ENCODE data around the gene NXT2.
A peak's percentile ranks its signal among the peaks of the same experiment; 100 is the strongest.

The NXT2 gene

DNA sequence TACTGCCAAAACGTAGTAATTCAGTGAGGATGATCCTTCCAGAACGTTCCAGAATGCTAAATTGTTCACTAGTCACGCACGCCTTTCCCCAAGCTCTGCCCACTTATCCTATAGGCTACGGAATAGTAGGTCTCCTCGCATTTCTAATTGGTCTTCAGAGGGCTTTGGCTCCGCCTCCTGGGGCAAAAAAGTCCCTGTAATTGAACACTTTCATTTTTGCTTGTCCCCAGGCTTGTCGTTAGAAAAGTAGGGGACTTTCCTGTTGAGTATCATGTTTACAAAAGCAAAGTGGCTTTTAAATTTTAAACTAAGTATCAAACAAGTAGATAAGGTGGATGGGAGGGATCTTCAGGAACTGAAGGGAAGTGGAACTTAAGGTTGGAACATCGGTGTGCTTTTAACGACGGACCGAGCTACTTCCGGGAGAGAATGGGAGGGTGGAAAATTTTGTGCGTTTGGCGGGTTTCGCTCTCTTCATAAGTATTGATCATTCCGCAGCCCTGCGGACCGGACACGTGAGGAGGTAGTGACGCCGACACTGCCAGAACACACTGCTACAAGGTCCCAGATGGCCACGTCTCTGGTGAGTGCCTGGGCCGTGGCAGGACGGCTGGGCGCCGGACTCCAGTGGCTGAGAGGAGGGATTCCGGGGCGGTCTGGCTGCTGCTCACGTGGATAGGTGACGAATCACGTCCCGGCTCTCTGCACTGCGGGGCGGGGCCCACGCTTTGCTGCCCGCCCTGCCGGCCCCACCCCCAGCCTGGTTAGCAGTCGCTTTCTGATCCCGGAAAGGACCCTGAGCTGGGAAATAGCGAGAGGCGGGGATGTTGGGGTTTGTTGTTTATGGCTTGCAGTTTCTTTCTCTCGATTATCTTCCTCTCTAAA is at the start of gene NXT2:
NXT2 (plus strand) TSS at position 406 of the 885 bp plus-strand sequence; CDS start at position 569, 163 bp downstream.
- TF ChIP-seq CTCF (IDR thresholded peaks at IDR 0.05; ENCODE audit: extremely low read depth, missing control alignments): no peak
- DNase-seq (ENCODE audit: low spot score): peak; percentile 85

DNA sequence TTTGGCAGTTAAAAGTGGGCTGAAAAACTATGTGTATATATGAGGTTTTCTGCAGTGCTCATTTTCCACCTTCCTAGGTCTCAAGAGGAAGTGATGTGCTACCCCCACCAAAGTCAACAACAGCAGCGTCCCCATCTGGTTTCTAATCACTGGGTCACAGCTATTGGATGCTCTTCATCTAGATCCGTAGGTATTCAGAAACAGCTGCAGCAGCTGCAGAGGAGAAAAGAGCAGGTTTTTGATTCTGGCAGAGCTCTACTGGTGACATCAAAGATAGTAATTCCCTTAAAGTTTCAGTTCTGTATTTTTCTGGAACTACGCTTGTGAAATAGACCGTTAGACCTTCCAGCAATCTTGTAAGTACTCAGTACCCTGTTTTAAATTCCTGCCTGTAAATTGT is 49.0 kb upstream of the NXT2 start:
- no peak for DNase-seq (ENCODE audit: low spot score)
- TF ChIP-seq CTCF (IDR thresholded peaks at IDR 0.05; ENCODE audit: extremely low read depth, missing control alignments): no peak

GRCh38 chrX:109489174-109489573 is 47.5 kb upstream of the NXT2 start:
- DNase-seq (ENCODE audit: low spot score): no peak
- no peak for TF ChIP-seq CTCF (IDR thresholded peaks at IDR 0.05; ENCODE audit: extremely low read depth, missing control alignments)

DNA sequence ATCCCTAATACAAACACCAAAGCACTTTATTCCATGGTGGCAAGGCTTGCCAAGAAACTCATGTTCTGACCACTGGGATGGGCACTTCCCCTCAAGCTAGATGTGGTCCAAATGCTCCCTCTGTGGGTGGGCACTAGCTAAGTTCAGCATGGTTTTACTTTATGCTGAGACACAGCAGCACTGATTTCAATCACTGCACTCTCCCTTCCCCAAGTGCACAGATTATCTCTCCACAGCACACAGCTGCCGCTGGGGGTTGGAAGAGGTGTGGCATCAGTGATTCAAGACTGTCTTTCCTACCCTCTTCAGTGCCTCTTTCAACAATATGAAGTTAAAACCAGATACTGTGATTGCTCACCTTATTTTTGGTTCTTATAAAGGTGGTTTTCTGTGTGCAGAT is 38.2 kb upstream of the NXT2 start:
- no peak for DNase-seq (ENCODE audit: low spot score)
- TF ChIP-seq CTCF (IDR thresholded peaks at IDR 0.05; ENCODE audit: extremely low read depth, missing control alignments): no peak

GRCh38 chrX:109501176-109501575 is 35.5 kb upstream of the NXT2 start:
- TF ChIP-seq CTCF (IDR thresholded peaks at IDR 0.05; ENCODE audit: extremely low read depth, missing control alignments): no peak
- DNase-seq (ENCODE audit: low spot score): no peak

- no peak for TF ChIP-seq CTCF (IDR thresholded peaks at IDR 0.05; ENCODE audit: extremely low read depth, missing control alignments)
Measured at GRCh38 chrX:109508915-109509314, 27.7 kb upstream of the NXT2 start.

DNA sequence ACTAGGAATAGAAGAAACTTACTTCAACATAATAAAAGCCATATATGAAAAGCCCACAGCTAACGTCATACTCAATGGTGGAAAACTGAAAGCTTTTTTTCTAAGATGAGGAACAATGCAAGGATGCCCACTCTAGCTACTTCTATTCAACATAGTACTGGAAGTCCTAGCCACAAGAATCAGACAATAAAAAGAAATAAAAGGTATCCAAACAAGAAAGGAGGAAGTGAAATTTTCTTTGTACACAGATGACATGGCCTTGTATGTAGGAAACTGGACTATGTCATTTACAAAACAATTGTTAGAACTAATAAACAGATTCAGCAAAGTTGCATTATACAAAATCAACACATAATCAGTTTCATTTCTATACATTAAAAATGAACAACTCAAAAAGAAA is 25.5 kb upstream of the NXT2 start:
- TF ChIP-seq CTCF (IDR thresholded peaks at IDR 0.05; ENCODE audit: extremely low read depth, missing control alignments): no peak
- DNase-seq (ENCODE audit: low spot score): no peak

More at GRCh38 chrX:109508915-109509314, 27.7 kb upstream of the NXT2 start:
- DNase-seq (ENCODE audit: low spot score): no peak

Data from GM20000 (cell line).